Neutrophil (primary cell): ENCODE measurements around the gene PINK1.

ENCODE experiments used
- H3K27ac ChIP-seq: fragments of 200-600 bp; sonication (generic); 2 replicates; pipeline ENCODE4 v1.5.1; 2016; ENCODE audit warnings: mild to moderate bottlenecking, moderate library complexity
- H3K27me3 ChIP-seq: fragments of 200-600 bp; sonication (generic); 2 replicates; pipeline ENCODE4 v1.6.0; 2016; ENCODE audit warnings: mild to moderate bottlenecking
- H3K36me3 ChIP-seq: fragments of 200-600 bp; sonication (generic); 2 replicates; pipeline ENCODE4 v1.5.1; 2017
- H3K4me1 ChIP-seq, 2 experiments: fragments of 200-600 bp in 1 of 2; sonication (generic) in 1 of 2; 1 replicate in 1 of 2; 2 replicates in 1 of 2; pipeline versions ENCODE4 v1.5.1 to v1.6.1; 2013 to 2016; ENCODE audit warnings: low read depth in 1 of 2, low read length in 1 of 2, mild to moderate bottlenecking in 1 of 2, moderate library complexity in 1 of 2; ENCODE audit not compliant: control insufficient read depth in 1 of 2, insufficient read depth in 1 of 2
- H3K4me3 ChIP-seq, 2 experiments: fragments of 200-600 bp in 1 of 2; sonication (generic) in 1 of 2; 1 replicate in 1 of 2; 2 replicates in 1 of 2; pipeline ENCODE4 v1.5.1; 2013 to 2016; ENCODE audit warnings: low read depth in 1 of 2, low read length in 1 of 2, mild to moderate bottlenecking in 1 of 2, moderate library complexity in 1 of 2
- H3K9me3 ChIP-seq: fragments of 200-600 bp; sonication (generic); 2 replicates; pipeline ENCODE4 v1.5.1; 2016
- TF ChIP-seq, protein P1 (sequence below): fragments of 200-600 bp; sonication (generic); IDR thresholded peaks from 2 replicates; pipeline ENCODE4 v1.5.1; 2016; ENCODE audit warnings: antibody characterized with exemption

Gene PINK1

DNA sequence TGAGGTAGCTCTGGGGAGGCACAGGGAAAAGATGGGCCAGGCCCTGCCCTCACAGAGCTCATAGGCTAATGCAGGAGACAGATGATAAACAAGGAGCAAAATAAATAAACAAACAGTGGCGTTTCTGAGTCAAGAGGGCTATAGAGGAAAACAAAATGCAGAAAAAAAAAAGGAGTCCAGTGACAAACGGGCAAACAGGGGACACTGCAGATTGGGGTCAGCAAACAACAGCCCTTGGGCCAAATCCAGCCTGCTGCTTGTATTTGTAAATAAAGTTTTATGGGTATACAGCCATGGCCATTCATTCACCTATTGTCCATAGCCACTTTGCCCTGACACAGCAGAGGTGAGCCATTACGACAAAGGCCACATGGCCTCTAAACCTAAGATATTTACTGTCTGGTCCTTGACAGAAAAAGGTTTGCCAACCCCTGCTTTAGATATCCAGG lies 19.1 kb upstream of the PINK1 start:
- Histone ChIP-seq H3K9me3 (no peaks in the 10 kb centered on the region), H3K27me3 (no peaks in the 10 kb centered on the region), H3K27ac (peak overlapping the region; percentile 64), H3K36me3 (peaks cover 98% of the 10 kb centered on the region), H3K4me3 (no peak overlapping the region), H3K4me1 (peaks cover 0 to 6% of the 10 kb centered on the region in 2 experiments)
- TF ChIP-seq, protein P1, sequence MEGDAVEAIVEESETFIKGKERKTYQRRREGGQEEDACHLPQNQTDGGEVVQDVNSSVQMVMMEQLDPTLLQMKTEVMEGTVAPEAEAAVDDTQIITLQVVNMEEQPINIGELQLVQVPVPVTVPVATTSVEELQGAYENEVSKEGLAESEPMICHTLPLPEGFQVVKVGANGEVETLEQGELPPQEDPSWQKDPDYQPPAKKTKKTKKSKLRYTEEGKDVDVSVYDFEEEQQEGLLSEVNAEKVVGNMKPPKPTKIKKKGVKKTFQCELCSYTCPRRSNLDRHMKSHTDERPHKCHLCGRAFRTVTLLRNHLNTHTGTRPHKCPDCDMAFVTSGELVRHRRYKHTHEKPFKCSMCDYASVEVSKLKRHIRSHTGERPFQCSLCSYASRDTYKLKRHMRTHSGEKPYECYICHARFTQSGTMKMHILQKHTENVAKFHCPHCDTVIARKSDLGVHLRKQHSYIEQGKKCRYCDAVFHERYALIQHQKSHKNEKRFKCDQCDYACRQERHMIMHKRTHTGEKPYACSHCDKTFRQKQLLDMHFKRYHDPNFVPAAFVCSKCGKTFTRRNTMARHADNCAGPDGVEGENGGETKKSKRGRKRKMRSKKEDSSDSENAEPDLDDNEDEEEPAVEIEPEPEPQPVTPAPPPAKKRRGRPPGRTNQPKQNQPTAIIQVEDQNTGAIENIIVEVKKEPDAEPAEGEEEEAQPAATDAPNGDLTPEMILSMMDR = no peak

DNA sequence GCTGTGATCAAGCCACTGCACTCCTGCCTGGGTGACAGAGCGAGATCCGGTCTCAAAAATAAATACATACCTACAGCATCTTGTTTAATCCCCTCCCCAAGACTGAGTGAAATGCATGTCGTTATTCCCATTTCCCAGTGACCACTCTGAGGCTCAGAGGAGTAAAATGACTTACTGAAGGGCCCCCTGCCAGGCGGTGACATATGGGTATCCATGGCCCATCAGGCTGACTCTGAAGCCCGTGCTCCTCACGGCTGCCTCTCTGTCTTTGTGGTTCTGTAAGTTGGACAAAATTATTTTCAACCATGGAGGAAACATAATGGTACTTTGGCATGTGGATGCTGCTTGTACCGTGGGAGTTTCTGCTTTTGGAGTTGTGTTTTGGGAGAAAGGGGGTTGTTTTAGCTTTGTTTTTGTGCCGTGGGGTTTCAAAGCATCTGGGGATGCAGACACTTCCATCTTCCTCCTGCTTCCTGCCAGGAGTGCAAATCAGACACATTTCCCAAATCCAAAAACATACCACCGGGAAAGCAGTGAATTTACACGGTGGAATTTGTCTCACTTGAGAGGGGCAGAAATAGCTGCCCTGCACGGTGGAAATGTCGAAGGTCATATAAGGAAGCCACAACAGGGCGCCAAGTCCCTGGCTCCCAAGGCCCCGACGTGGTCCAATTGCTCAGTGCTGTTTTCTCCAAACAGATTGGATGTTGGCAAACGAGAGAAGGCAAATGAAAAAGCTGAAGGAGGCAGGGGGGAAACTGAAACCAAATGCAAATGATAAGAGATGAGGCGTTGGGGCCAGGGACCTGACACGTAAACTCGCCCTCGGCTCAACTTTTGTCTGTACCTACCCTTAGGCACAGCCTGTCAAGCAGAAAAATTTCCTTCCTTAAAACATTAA lies 17.1 kb upstream of the PINK1 start:
- H3K9me3 ChIP-seq = no peaks in the 10 kb centered on the region
- TF ChIP-seq, protein P1 = no peak
- peaks cover 98% of the 10 kb centered on the region for H3K36me3 ChIP-seq
- no peaks in the 10 kb centered on the region for H3K4me1 ChIP-seq
- H3K4me3 ChIP-seq = no peak overlapping the region
- H3K27ac ChIP-seq = peak overlapping the region; percentile 36
- H3K27me3 ChIP-seq = no peaks in the 10 kb centered on the region

DNA sequence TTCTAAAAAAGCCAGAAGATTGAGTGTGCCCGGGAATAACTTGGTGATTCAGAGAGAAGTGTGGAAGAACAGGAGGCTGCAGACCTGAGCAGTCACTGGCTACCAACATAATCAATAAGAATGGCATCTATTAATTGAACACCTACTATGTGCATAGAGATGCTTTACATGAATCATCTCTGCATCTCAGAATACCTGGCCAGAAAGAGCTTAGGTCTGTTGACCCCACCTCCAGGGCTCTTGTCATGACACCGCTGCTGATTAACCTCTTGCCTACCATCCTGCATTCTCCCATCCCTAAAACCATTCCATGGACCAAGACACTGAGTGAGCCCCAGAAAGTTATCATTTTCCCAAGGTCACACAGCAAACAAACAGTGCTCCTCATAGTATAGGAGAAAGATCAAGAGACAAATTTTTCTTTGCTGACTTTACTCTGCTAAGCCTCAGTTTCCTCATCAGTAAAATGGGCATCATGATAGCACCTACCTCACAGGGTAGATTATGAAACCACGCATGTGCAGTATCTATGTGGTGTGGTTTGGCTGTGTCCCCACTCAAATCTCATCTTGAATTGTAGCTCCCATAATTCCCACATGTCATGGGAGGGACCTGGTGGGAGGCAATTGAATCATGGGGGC lies 16.3 kb upstream of the PINK1 start:
- H3K27ac ChIP-seq = peak overlapping the region; percentile 36
- TF ChIP-seq, protein P1 = no peak
- no peaks in the 10 kb centered on the region for H3K4me1 ChIP-seq
- no peaks in the 10 kb centered on the region for H3K9me3 ChIP-seq
- H3K4me3 ChIP-seq = no peak overlapping the region
- H3K36me3 ChIP-seq = peaks cover 92% of the 10 kb centered on the region
- no peaks in the 10 kb centered on the region for H3K27me3 ChIP-seq

DNA sequence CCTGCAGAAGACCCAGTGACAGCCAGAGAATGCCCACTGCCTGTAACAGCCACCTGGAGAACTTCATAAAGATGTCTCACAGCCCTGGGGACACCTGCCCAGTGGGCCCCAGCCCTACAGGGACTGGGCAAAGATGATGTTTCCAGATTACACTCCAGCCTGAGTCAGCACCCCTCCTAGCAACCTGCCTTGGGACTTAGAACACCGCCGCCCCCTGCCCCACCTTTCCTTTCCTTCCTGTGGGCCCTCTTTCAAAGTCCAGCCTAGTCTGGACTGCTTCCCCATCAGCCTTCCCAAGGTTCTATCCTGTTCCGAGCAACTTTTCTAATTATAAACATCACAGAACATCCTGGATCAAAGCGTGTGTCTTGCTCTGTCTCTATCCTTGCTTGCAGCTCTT lies 14.7 kb upstream of the PINK1 start:
- no peaks in the 10 kb centered on the region for H3K4me1 ChIP-seq
- TF ChIP-seq, protein P1 = no peak

DNA sequence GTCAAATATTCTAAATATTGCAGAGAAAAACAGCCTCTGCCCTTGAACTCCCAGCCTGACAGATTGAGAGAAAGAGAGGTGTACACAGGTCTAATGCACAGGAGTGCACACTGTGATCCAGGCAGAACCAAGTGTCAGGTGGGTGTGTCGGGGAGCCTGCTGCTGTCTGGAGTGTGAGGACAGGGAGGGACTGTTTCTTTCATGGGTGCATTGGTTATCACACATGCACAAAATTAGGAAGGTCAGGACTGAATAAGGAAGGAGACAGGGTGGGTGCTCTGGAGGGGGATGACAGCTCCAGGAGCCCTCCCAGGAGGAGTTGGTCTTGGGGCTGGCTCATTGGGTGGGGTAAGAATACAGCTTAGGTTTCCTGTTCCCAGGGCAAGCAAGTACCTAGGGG lies 13.3 kb upstream of the PINK1 start:
- Histone ChIP-seq H3K27ac (peak overlapping the region; percentile 64), H3K4me3 (no peak overlapping the region), H3K27me3 (no peaks in the 10 kb centered on the region), H3K36me3 (peaks cover 68% of the 10 kb centered on the region), H3K4me1 (no peaks in the 10 kb centered on the region), H3K9me3 (no peaks in the 10 kb centered on the region)
- TF ChIP-seq, protein P1 = no peak

More for the DNA sequence above, 14.7 kb upstream of the PINK1 start:
- Histone ChIP-seq H3K9me3 (no peaks in the 10 kb centered on the region), H3K36me3 (peaks cover 83% of the 10 kb centered on the region), H3K27ac (peak overlapping the region; percentile 64), H3K4me3 (no peak overlapping the region), H3K27me3 (no peaks in the 10 kb centered on the region)
